T-helper 1 cell treated with Interleukin-12 subunit alpha and Interleukin-12 subunit beta and Interleukin-4 antibody, amounts not matched to agents 30 ng/mL and 1 ng/mL, for 36 hours (primary cell): Measurements from ENCODE around the gene HEPACAM2. TPM values are rescaled to one million over a fixed set of nuclear protein-coding genes. Genes with fewer than 3 reads are reported as not detected.

Experiments used
- intact Hi-C: fragments of 100-400 bp; cut with micrococcal nuclease; formaldehyde crosslinking; loops from one replicate; pipeline ENCODE4 v1.15.1; 2024
- total RNA-seq: library from RNA; stranded (reverse); gene quantifications from 2 replicates; pipeline ENCODE4 v1.2.3, GENCODE V29; 2022

The HEPACAM2 gene
- total RNA-seq, 1 donor from 2014 or later: not detected

- intact Hi-C loops: no loop called here
Observed at GRCh38 chr7:93205046-93205445, 21.2 kb downstream of the HEPACAM2 start.

- intact Hi-C loops: no loop called here
Observed at GRCh38 chr7:93203496-93203895, 22.8 kb downstream of the HEPACAM2 start.

- intact Hi-C loops: no loop called here
Observed at GRCh38 chr7:93202594-93203250, 23.5 kb downstream of the HEPACAM2 start.

GRCh38 chr7:93198472-93198871 is 27.8 kb downstream of the HEPACAM2 start:
- intact Hi-C loops: no loop called here

GRCh38 chr7:93196336-93196735 is 29.9 kb downstream of the HEPACAM2 start:
- intact Hi-C loops: no loop called here

GRCh38 chr7:93194386-93194785 is 31.9 kb downstream of the HEPACAM2 start:
- intact Hi-C loops: no loop called here

- intact Hi-C loops: no loop called here
Observed at GRCh38 chr7:93188870-93189634, 37.2 kb downstream of the HEPACAM2 start.

GRCh38 chr7:93185303-93186027 is 40.8 kb downstream of the HEPACAM2 start:
- intact Hi-C loops: no loop called here

GRCh38 chr7:93179173-93179572 is 47.1 kb downstream of the HEPACAM2 start:
- intact Hi-C loops: loop anchor here (2.0 to 5.0 kb wide), 2 partner anchors 48 to 1258 kb away; partner anchors contain the start of gene HEPACAM2

- intact Hi-C loops: loop anchor here (2.0 to 5.0 kb wide), 2 partner anchors 49 to 1259 kb away; partner anchors contain the start of gene HEPACAM2
Observed at GRCh38 chr7:93178213-93178612, 48.1 kb downstream of the HEPACAM2 start.

- intact Hi-C loops: loop anchor here (5.0 kb wide), 1 partner anchor 50 kb away; the partner anchor contains the start of gene HEPACAM2
Observed at GRCh38 chr7:93176992-93177580, 49.2 kb downstream of the HEPACAM2 start.

- intact Hi-C loops: loop anchor here (5.0 kb wide), 1 partner anchor 52 kb away; the partner anchor contains the start of gene HEPACAM2
Observed at GRCh38 chr7:93175219-93175618, 51.0 kb downstream of the HEPACAM2 start.

GRCh38 chr7:93172683-93173082 is 53.6 kb downstream of the HEPACAM2 start:
- intact Hi-C loops: no loop called here

GRCh38 chr7:93171606-93172226 is 54.6 kb downstream of the HEPACAM2 start:
- intact Hi-C loops: no loop called here

GRCh38 chr7:93165447-93165846 is 60.8 kb downstream of the HEPACAM2 start:
- intact Hi-C loops: loop anchor here (1.0 kb wide), 3 partner anchors 17 to 67 kb away; partner anchors contain the start of genes SAMD9L and VPS50

GRCh38 chr7:93164766-93165165 is 61.5 kb downstream of the HEPACAM2 start:
- intact Hi-C loops: loop anchor here (1.0 kb wide), 3 partner anchors 16 to 68 kb away; partner anchors contain the start of genes SAMD9L and VPS50

- intact Hi-C loops: no loop called here
Observed at GRCh38 chr7:93161181-93161762, 65.0 kb downstream of the HEPACAM2 start.

- intact Hi-C loops: no loop called here
Observed at GRCh38 chr7:93160410-93160809, 65.9 kb downstream of the HEPACAM2 start.

- intact Hi-C loops: no loop called here
Observed at GRCh38 chr7:93159490-93159889, 66.8 kb downstream of the HEPACAM2 start.

- intact Hi-C loops: no loop called here
Observed at GRCh38 chr7:93156884-93157283, 69.4 kb downstream of the HEPACAM2 start.
